AG04449 (cell line): Measurements from ENCODE around the gene AGAP5.

Source experiments
- CTCF ChIA-PET: fragments of 350-600 bp; formaldehyde crosslinking; extraction: SDS; loops from one replicate; lab custom pipeline; 2021; ENCODE audit warnings: antibody characterized with exemption; lab: Yijun Ruan, JAX
- POLR2A ChIA-PET: fragments of 400-600, 350-600 bp; formaldehyde crosslinking; extraction: SDS; loops from one replicate; lab custom pipeline; 2020; ENCODE audit warnings: antibody characterized with exemption, inconsistent platforms; lab: Yijun Ruan, JAX
- DNase-seq: peaks from one replicate; pipeline ENCODE4 v3.0.0-alpha.2; 2010; ENCODE audit warnings: low read depth, low spot score
- H3K4me3 ChIP-seq: 2 replicates; pipeline ENCODE4 v1.5.1; 2011; ENCODE audit warnings: low read depth, mild to moderate bottlenecking, control low read depth, low read length
- TF ChIP-seq, protein P1 (sequence below): IDR thresholded peaks from one replicate; pipeline ENCODE4 v1.5.1; 2011; ENCODE audit warnings: mild to moderate bottlenecking, moderate library complexity, low read length, control low read depth, inconsistent platforms; ENCODE audit not compliant: insufficient read depth; ENCODE audit errors: missing control alignments

The AGAP5 gene

DNA sequence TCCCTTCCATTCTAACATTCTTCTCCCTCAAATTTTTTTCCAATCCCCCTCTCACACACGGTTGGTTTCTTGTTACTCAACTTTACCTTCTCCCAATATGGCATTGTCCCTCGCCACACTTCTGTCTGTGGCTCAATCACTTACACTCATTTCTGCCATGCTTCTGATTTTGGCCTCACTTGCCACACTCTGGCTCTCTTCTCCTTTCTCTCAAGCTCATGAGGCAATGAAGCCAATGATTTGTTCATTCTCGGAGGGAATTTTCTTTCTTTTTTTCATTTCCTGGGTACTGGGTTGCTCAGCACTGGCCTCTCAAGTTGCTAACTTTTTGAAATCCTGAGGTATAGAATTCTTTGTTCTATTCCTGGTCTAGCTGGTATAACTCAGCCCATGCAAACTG is 52.7 kb downstream of the AGAP5 start:
- TF ChIP-seq, protein P1, sequence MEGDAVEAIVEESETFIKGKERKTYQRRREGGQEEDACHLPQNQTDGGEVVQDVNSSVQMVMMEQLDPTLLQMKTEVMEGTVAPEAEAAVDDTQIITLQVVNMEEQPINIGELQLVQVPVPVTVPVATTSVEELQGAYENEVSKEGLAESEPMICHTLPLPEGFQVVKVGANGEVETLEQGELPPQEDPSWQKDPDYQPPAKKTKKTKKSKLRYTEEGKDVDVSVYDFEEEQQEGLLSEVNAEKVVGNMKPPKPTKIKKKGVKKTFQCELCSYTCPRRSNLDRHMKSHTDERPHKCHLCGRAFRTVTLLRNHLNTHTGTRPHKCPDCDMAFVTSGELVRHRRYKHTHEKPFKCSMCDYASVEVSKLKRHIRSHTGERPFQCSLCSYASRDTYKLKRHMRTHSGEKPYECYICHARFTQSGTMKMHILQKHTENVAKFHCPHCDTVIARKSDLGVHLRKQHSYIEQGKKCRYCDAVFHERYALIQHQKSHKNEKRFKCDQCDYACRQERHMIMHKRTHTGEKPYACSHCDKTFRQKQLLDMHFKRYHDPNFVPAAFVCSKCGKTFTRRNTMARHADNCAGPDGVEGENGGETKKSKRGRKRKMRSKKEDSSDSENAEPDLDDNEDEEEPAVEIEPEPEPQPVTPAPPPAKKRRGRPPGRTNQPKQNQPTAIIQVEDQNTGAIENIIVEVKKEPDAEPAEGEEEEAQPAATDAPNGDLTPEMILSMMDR: no peak
- ChIA-PET CTCF (interaction anchor here (0.8 to 30.3 kb wide), 16 partner anchors 14 to 180 kb away, joined by 3 to 560 read pairs (median 7); no protein-coding TSS in a partner anchor), POLR2A (no interaction called here)
- no peak overlapping the region for H3K4me3 ChIP-seq
- no peak for DNase-seq

DNA sequence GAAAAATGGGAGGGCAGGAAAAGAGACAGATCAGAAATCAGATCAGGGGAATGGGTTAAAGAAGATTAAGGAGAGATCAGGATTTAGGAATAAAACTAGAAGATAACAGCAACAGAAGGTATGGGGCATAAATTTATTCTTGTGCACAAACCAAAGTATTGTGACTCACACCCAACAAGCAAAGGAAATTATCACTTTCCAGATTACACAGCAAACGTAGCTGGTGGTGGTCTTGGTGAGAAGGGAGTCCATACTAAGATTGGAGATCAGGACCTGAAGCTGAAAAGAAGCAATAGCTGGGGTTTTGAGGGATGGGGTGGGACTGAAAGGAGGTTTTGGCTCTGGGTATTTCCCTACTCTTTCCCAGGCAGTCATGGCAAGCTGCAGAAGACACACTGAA is 53.1 kb downstream of the AGAP5 start:
- H3K4me3 ChIP-seq: no peak overlapping the region
- TF ChIP-seq, protein P1: no peak
- DNase-seq: no peak
- CTCF ChIA-PET: interaction anchor here (0.8 to 30.3 kb wide), 20 partner anchors 9 to 378 kb away, joined by 3 to 560 read pairs (median 6); no protein-coding TSS in a partner anchor
- POLR2A ChIA-PET: no interaction called here

DNA sequence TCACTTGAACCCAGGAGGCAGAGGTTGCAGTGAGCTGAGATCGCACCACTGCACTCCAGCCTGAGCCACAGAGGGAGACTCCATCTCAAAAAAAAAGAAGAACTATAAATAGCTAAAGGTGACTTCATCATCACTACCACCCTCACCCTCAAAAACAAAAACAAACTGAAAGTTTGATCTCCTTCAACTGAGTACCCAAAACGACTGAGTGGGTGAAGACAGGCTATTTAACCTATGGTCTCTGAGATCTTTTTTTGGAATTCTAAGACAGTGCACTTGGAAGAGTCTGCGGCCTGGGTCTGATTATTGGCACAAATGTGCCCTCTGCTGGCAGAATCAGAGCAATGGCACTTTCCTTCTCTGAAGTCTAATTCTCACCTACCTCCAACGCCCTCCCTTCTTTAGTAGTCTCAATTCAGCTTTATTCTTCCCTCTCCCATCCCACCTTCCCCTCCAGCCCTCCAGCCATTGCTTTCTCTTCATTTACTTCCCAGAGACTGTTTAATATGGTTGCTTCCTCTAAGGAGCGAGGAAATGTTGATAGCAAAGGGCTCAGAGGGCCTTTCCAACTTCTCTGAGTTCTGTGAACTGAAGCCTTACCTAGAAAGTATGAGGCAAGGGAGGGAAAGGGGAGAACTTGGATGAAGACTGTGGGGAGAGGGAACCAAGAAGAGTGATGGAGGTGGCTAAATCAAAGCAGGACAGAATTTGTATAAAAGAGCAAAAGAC is 53.7 kb downstream of the AGAP5 start:
- TF ChIP-seq, protein P1: peak; percentile 69
- ChIA-PET POLR2A (no interaction called here), CTCF (interaction anchor here (0.5 to 30.3 kb wide), 36 partner anchors 9 to 391 kb away, joined by 3 to 560 read pairs (median 4); no protein-coding TSS in a partner anchor)
- DNase-seq: no peak
- H3K4me3 ChIP-seq: no peak overlapping the region

DNA sequence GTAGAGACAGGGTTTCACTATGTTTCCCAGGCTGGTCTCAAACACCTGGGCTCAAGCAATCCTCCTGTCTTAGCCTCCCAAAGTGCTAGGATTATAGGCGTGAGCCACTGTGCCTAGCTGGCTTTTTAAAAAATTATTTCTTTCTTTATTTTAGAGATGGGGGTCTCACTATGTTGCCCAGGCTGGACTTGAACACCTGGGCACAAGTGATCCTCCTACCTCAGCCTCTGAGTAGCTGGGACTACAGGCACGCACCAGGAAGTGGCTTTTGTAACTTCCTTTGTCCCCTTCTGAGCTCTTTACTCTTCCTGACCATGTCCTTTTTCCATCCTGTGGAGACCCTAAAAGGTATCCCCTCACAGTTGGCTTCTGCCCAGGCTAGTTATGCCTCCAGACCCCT is 54.5 kb downstream of the AGAP5 start:
- no peak for DNase-seq
- ChIA-PET CTCF (interaction anchor here (0.5 to 30.3 kb wide), 31 partner anchors 8 to 381 kb away, joined by 3 to 560 read pairs (median 4); no protein-coding TSS in a partner anchor), POLR2A (no interaction called here)
- TF ChIP-seq, protein P1: no peak
- no peak overlapping the region for H3K4me3 ChIP-seq

DNA sequence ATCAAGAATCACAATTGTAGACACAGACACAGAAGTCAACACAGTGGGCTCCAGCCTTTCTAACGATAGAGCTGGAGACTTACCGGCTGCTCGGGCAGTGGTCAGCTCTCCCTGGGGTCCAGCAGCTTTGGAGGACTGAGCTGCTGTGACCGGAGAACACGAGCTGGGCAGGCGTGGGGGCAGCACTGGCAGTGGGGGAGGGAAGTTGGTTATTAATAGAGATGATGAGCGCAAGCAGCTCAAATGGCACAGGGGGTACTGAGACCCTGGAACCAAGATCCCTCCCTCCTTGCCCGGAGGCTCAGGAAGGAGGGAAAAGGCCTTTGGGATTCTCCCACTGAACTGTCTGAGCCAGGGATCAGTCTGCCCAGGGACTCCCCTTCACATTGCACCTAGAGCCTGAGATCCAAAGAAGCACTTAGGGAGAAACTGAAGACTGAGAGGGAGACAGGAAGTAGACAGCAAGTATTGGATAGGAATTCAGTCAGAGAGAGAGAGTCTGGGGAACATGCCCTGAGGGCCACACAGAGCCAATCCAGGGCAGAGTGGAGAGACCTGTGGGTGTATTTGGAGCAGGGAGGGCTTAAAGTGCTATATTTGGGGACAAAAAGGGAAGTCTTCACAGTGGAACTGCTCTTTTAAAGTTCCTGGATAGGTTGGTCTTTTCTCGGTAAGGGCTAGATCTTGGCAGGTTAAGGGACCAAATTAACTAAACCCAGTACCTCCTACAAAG is 56.4 kb downstream of the AGAP5 start, which contains the start of gene MYOZ1:
TSS of gene MYOZ1 (minus strand) at position 147 of the 733 bp plus-strand sequence. CDS start 1,457 bp downstream, outside the sequence.
- CTCF ChIA-PET: interaction anchor here (6.8 to 30.3 kb wide), 2 partner anchors 11 to 112 kb away, joined by 80 to 560 read pairs; no protein-coding TSS in a partner anchor

More for the DNA sequence above, 56.4 kb downstream of the AGAP5 start, which contains the start of gene MYOZ1:
- DNase-seq: no peak
- no peak within 1 kb of the TSS for H3K4me3 ChIP-seq
- TF ChIP-seq, protein P1: no peak
- POLR2A ChIA-PET: no interaction called here
